Stimulated activated CD8-positive, alpha-beta memory T cell treated with anti-CD3 and anti-CD28 coated beads, Interleukin-15, amount 100 ng/mL, for 4 hours (primary cell): ENCODE measurements around the gene CCSER1.
"Not testable (repeated sequence)": the region's sequence is repeated elsewhere in the genome, so short reads cannot be mapped to it uniquely, and the experiment has no call there.

Experiments used
- DNase-seq, 2 donors: peaks; one replicate each; pipeline ENCODE4 v3.0.0-alpha.2; 2020; ENCODE audit warnings: low read depth in 2 of 2

The CCSER1 gene

DNA sequence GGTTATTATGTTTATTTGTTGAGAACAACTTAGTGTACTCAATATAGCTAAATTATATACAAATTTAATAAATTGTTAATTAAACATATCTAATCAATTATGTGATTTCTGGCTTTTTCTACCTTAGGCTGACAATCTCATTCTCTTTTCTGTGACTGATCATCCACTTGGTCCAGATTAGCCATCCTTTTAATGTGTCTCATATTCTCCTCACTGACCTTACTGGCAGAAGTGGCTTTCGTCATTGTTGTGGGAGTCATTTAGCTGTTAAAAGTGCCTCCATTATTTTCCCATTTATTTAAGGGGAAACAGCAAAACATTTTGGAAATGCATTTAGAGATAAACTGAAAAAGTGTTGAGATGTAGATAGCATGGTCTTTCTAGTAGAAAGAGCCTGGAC lies 172.2 kb downstream of the CCSER1 start:
- no peak for DNase-seq

DNA sequence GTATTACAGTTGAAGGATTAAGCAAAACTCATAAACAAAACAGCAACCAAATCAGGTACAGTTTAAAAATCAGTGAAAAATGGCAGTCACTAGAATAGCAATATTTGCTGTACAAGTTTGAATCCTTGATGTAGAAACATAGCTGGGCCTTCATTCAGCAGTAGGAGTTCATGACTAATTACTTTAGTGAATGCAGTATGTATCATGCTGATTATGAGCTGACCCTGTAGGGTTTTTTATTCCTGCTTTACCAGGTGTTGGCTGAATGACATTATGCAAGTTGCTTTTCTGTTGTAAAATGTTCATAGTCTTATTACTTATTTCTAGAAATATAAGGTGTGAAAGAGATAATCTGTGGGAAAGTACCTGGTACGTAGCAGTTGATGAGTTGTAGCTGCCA lies 179.6 kb downstream of the CCSER1 start:
- no peak for DNase-seq

GRCh38 chr4:90317140-90317539 lies 189.9 kb downstream of the CCSER1 start:
- not testable (repeated sequence) for DNase-seq

DNA sequence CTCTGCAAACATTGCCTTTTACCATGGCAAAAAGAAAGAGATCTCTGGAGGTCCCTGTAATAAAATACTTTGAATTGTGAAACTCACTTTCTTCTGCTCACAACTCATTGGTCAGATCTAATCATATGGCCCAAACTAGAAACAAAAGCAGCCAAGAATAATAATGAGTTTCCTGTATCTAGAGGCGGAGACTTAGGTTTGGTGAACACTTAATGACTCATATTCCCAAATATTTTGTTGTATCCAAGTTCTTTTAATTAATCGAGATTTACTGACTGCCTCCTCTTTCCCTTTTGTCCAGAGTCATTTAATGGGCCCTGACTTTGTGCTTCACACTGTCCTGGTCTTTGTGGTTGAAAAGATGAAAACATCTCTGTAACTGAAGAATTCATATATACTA lies 190.6 kb downstream of the CCSER1 start:
- DNase-seq = no peak

DNA sequence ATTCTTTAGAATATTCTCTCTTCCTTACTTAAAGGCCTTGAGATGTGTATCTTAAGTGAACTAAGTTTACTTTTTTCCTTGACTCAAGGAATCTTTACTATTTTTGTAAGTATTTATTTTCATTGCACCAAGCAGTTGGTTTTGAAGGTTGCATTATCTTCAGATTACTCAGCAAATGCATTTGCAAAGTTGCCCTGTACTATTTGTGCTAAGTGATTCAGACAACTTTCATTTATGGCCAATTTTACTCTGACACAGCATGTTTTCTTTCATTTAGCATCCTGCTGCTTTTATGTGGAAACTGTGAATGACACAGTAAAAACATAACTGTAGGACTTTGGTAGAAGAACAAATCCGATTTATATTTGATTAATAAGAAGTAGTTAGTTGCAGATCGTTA lies 191.0 kb downstream of the CCSER1 start:
- DNase-seq = no peak

DNA sequence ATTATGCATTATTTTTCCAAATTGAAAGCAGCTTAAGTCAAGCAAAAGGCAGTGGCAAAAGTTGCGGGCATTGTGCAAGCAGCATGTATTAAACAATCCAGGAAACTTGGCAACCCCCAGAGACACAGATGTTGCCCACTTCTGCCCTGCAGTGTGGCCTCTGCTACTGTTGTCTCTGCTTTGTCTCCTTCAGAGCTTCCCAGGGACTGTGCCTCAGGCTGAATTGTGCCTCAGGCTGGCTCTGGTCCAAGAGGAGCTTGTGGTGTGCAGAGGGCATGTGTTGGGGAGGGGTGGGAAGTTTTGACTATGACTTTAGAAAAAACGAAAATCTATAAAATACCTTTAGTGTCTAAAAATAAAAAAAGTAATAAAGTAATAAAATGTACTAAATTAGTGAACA lies 201.4 kb downstream of the CCSER1 start:
- no peak for DNase-seq

- DNase-seq = no peak
Measured at GRCh38 chr4:90330546-90330945, 203.4 kb downstream of the CCSER1 start.

GRCh38 chr4:90345549-90346215 lies 218.5 kb downstream of the CCSER1 start:
- DNase-seq = no peak

DNA sequence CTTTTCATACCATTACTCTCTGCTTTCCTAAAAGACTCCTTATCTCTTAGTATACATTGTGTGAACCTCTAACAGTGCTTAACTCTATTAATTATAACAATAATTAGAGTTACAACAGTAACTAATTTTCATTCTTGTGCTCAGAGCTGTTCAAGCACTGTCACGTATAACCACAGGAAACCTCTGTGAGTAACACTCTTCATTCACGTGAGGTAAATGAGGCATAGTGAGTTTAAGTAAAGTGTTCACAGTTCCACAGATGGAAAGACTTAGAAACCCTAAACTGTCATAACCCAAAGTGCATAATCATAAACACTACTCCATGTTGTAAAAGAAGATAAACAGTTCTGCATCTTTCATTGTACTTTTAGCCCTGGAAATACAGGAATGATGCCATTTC lies 222.4 kb downstream of the CCSER1 start:
- DNase-seq = no peak

DNA sequence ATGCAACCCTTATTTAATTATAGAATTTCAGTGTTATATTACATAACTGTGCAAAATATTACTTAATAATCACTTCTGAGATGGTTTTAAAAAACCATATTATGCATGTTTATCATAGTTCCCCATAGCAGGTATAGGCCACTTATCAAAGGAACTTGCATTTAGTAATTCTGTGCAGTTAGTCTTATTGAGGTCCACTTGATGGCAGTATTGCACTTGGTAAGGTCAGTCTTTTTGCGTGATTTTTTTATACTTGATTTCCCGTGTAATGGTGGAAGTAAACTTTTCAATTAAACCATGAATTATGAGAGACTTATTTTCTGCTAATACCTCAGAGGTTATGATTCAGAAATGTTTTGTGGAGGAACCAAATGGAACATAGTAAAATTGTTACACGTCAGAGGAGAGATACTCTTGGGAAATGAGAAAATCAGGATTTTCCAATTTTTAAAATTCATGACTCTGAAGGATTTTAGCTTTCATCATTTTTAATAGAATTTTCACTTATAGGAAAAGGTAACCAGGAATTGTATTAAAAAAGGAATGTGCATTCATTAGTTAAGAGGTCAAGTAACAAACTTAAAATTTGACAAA lies 230.0 kb downstream of the CCSER1 start:
- DNase-seq = no peak

- no peak for DNase-seq
Measured at GRCh38 chr4:90375081-90375480, 247.9 kb downstream of the CCSER1 start.

GRCh38 chr4:90393215-90393614 lies 266.0 kb downstream of the CCSER1 start:
- DNase-seq = no peak

DNA sequence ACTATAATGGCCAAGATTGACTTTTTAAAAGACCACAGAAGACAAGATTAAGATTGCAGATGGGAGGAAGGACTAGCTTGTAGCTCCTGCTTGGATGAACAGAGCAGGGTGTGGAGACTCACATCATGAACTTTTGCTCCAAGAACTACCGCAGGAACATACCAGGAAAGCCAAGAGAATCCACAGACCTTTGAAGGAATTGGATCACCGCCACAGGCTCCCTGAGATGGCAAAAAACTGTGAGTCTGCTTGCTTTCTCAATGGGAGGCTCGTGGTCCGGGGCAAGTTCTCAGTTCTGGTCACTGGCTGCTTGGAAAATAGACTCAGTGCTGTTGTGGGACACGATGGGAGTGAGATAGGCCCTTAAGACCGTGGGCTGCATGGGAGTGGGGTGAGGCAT lies 276.6 kb downstream of the CCSER1 start:
- DNase-seq = no peak

DNA sequence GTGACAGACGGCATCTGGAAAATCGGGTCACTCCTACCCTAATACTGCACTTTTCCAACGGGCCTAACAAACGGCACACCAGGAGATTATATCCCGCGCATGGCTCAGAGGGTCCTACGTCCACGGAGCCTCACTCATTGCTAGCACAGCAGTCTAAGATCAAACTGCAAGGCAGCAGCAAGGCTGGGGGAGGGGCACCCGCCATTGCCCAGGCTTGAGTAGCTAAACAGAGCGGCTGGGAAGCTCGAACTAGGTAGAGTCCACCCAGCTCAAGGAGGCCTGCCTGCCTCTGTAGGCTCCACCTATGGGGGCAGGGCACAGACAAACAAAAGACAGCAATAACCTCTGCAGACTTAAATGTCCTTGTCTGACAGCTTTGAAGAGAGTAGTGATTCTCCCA lies 280.7 kb downstream of the CCSER1 start:
- DNase-seq = not testable (repeated sequence)

DNA sequence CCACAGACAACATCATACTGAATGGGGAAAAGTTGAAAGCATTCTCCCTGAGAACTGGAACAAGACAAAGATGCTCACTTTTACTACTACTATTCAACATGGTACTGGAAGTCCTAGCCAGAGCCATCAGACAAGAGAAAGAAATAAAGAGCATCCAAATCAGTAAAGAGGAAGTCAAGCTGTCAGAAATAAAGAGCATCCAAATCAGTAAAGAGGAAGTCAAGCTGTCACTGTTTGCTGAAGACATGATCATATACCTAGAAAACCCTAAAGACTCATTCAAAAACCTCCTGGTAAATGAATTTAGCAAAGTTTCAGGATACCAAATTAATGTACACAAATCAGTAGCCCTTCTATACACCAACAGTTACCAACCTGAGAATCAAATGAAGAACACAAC lies 285.6 kb downstream of the CCSER1 start:
- not testable (repeated sequence) for DNase-seq

GRCh38 chr4:90415116-90415515 lies 287.9 kb downstream of the CCSER1 start:
- no peak for DNase-seq

GRCh38 chr4:90419124-90419711 lies 292.0 kb downstream of the CCSER1 start:
- DNase-seq = no peak

DNA sequence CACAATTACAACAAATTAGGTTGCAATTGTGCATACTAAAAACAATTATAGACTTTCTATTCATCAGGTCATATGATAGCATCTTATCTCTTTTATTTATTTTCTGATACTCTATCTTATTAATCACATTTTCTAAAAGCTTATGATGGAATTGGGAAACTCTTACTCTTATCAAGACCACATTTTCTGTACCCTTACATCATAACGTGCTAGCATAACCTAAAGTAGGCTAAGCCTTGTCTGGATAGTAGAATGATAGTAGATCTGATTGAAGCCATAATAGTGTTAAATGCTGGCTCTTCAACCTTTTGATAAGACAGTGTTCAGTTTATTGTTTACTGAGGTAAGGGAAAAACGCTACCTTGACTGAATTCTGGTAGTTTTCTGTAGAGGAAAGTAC lies 294.0 kb downstream of the CCSER1 start:
- DNase-seq = no peak

DNA sequence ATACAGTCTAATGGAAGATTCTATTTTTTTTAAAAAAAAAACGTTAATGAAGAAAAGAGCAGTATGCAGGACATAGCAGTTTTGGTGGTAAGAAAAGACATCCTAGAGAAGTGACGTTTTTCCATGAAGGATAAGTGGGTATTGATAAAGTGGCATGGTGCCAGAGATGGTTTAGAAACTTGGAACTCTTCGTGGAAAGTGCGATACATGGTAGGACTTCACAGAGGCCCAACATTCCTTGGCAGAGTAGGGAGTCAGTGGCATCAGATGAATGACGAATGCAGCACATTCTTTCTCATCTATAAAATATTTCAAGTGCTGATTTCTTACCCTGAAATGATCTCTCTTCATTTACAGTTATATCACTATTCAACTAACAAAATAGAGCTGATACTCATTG lies 298.7 kb downstream of the CCSER1 start:
- no peak for DNase-seq

DNA sequence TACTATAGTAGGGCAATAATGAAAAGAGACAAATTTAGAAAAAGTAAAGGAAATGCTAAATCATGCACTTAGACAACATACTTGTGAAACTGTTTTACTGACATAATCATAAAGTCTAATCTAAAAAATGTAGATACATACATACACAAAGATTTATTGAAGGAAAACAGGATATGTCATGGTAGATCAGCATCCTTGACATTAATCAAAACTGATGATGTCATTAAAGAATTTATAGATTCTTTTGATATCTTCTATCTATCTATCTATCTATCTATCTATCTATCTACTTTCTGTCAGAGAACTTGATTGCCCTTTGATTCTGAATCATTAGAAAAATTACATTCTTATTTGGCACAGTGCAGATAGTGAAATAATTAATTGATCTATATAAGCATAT lies 311.3 kb downstream of the CCSER1 start:
- DNase-seq = no peak

GRCh38 chr4:90441770-90442169 lies 314.6 kb downstream of the CCSER1 start:
- DNase-seq = no peak

DNA sequence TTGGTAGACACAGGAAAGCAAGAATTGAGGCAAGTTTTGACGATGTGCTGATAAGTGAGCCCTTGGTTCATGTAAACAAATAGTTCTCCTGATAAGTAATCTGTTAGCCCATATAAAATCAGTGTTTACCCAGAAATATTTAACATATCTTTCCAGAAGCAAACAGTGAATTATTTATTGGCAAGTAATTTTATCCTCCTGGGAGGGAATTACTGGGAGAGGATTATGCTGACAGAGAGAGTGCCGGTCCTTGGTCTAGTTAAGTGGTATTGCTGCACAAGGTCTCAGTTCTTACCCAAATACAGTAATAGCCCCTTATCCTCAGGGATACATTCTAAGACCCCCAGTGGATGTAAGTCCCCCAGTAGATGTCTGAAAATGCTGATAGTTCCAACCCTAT lies 315.4 kb downstream of the CCSER1 start:
- DNase-seq = no peak

GRCh38 chr4:90443231-90443630 lies 316.0 kb downstream of the CCSER1 start:
- no peak for DNase-seq

DNA sequence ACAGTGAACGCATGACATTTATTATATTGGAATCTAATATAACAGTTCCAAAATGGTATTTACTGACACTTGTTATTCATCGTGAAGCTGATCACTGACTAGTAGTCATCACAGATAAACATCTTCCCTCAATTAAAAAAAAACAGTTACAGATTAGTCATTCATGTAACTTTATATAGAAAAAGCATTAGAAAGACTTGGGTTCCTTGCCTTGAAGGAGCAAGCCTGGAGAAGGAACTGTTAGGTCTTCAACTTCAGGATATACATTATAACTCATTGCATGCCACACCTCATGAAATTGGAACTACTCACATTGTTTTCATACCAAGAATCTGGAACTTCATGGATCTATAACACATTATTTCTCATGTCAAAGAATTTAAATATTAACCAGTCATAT lies 317.7 kb downstream of the CCSER1 start:
- DNase-seq = no peak
